ENCODE measurements around the gene IFRD2. TPM values are rescaled to one million over a fixed set of nuclear protein-coding genes. Genes with fewer than 3 reads are reported as not detected.
"Not testable (repeated sequence)": the region's sequence is repeated elsewhere in the genome, so short reads cannot be mapped to it uniquely, and the experiment has no call there.

The IFRD2 gene
- total RNA-seq, 1 donor from 2014 or later: 37.8 TPM

DNA sequence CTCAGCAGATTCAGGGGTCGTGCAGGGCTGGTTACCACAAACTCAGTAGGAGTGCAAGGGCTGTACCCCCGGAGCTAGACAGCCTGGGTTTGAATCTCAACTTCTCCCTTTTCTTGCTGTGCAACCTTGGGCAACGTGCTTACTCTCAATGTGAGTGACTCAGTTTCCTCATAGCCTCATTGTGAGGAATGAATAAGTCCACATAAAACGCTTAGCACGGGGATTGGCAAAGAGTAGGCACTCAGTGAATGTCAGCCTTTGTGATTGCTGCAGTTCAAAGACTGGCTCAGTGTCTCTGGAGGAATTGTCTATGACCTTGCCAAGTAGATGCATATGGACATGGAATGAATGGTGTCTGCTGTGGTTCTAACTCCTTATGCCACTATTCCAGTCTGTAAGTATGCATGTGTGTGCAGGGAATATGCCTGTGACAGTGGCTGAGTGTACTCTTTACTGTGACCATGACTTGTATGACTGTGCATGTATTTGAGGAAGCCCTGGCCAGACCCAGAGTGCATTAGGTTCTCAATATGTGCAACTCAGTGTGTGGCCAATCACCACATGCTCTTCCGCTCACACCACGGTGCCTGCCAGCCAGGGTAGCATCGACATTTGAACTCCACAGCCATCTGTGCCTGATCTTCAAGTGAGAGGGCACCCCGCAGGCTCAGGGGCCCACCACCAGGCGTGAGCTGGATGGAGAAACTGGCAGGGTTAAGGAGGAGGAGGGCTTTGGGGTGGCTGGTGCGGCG lies 7.9 kb upstream of the IFRD2 start:
- peak; percentile 42 for DNase-seq

DNA sequence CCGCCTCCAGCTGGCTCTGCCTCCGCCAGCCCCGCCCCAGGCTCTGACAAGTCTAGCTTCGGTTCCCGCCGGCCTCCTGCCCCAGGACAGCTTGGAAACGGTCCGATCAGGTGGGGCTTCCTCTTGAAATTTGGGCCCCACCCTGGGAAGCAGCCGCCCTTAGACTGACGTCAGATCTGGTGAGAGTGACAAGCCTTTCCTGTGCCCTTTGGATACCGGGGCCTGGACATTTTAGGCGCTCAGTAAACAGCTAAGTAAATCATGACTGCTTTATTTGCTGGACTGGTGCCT lies 7.4 kb upstream of the IFRD2 start:
- no peak for DNase-seq

DNA sequence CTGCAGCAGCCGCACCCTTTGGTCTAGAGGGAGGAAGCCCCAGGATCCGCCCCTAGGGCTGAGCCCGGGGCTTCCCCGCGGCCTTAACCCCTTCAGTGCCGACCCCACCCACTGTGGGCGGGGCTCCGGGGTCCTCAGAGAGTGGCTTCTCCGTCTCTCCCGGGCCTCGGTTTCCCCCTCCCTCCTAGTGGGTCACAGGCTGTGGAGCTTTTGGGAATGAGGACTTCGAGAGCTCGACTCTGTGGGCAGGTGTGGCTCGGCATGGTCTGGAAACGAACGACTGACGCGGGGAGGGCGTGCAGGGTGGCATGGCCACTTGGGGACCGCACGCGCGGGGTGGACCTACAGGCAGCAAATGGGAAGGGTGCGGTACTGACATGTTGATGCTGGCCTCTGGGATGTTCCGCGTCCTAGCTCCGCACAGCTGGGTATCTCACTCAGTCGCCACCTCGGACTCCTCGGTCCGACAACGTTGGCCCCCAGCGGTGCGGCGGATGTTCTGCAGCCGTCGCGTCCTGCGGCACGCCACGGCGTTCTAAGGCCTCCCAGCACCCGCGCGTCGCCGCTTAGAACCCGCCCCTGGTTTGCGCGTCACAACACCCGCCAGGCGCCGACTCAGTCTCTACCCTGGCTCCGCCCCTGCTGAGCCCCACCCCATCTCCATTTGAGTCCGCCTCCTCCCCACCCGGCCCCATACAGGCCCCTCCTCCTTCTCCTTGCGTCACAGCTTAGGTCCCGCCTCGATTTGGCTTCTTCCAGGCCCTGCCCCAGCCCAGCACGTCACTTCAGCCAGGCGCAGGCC lies 6.8 kb upstream of the IFRD2 start, which contains the start of the genes HYAL3 and NAA80:
Gene HYAL3 (minus strand): TSS at position 570 of the 802 bp plus-strand sequence. CDS start 3,803 bp downstream, outside the sequence.
Gene NAA80 (minus strand): TSS at position 570 of the 802 bp plus-strand sequence. CDS start 1,942 bp downstream, outside the sequence.
- DNase-seq: peak; percentile 100

DNA sequence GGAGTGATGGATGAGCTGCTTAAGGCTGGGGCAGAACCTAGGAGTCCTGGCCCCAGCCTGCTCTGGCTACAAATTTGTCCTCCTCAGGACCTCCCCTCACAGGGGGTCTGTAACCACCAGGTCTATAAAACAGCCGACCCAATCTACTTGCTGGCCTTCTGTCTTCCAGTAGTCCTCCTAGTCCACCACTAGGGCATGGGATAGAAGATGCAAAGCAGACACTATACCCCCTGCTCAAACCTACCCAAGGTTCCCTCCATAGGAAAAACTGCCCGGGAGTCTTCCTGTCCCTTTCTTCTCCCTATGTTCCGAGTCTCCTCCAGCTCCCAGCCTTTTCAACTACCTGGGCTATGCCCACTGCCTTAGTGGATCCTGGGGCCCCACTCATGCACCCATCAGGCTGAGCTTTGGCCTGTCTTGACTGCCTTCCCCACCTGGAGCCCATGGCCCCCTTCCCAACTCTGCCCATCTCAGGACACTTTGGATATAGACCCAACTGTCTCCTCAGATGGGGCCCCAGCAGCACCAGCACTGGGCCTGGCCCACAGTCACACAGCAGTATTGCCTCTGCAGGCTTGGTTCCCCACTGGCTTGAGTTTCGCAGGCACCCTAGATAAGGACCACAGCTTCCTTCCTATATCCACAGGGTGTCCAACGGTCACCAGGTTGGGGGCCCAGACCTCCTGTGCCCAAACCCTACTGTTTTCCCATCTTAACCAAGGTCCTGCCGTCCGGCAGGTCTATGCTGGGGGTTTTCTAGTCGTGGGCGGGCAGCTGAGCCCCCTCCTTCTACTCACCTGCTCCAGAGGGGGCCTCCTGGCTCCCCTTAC lies 5.9 kb upstream of the IFRD2 start:
- DNase-seq: no peak

DNA sequence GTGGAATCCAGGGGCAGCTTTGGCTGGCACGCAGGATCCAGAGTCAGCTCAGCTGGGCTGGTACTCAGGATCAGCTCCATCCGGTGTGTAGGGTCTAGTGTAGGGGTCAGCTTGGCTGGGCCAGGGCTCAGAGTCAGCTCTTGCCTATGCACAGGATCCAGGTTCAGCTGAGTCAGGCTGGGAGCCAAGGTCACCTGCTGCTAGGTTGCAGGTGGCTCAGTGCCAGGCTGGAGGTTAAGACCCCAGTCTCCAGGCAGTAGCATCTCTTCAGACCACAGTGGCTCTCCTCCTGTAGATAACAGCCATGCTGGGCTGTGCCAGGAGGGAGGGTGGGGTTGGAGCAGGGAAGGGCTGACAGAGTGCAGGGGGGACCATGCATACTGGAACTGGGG lies 5.2 kb upstream of the IFRD2 start:
- no peak for DNase-seq

DNA sequence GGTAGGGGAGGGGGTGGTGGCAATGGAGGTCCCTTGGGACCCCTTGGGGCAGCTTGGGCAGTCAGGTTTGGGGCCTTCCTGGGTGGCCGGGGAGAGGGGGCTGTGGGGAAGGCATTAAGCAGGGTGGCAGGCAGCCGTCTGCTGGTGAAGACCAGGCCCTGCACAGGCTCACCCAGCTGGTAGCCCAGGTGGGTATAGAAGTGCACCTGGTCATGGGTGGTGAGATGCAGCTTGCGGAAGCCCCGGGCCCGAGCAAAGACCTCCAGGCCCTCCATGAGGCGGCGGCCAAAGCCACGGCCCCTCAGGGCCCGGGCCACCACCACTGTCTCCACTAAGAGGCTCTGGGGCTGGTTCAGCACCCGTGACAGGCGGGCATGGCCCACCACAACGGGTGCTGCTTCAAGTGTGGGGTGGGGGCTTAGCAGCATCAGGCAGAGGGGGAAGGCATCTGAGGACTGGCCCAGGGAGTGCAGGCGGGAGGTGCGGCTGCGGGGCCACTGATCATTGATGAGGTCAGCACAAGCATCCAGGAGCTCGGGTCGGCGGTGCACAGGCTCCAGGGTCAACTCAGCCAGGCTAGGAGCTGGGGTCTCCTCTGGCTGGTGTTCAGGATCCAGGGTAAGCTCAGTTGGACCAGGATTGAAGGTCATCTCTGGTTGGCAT lies 4.6 kb upstream of the IFRD2 start:
- DNase-seq: no peak

DNA sequence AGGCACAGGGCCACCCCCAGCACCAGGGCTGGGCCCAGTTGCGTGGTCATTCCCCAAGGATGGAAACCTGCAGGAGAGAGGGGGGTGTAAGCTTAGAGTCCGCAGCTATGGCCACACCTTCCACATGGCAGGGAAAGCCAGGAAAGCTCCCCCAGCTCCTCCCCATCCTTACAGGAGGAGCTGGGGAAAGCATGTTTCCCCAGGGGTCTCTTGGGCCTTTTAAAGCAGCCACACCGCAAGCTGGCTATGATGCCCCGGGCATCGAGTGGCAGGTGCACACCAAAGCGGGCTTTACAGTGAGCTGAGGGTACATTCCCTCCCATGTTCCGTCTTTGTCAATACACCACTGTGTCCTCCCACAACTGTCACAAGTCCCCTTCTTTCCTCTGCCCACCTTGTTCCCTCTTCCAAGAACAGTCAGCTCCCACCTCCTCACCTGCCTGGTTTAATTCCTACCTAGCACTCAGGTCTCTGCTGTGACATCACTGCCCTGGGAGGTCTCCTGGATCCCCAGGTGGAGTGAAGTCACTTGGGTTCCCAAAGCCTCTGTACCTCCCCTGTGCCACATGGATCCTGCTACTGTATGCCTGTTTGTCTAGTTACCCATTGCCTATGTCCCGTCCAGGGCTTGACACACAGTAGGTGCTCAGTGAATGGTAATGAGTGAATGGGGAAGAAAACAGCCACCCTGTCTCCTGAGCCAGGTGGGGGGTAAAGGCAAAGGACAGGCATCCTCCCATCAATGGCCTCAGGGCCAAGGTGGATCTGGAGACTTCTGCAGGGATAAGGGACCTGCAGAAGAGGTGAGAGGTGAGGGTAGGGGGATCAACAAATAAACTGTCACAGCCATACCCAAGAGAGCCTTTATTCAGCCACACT lies 3.6 kb upstream of the IFRD2 start:
- no peak for DNase-seq

DNA sequence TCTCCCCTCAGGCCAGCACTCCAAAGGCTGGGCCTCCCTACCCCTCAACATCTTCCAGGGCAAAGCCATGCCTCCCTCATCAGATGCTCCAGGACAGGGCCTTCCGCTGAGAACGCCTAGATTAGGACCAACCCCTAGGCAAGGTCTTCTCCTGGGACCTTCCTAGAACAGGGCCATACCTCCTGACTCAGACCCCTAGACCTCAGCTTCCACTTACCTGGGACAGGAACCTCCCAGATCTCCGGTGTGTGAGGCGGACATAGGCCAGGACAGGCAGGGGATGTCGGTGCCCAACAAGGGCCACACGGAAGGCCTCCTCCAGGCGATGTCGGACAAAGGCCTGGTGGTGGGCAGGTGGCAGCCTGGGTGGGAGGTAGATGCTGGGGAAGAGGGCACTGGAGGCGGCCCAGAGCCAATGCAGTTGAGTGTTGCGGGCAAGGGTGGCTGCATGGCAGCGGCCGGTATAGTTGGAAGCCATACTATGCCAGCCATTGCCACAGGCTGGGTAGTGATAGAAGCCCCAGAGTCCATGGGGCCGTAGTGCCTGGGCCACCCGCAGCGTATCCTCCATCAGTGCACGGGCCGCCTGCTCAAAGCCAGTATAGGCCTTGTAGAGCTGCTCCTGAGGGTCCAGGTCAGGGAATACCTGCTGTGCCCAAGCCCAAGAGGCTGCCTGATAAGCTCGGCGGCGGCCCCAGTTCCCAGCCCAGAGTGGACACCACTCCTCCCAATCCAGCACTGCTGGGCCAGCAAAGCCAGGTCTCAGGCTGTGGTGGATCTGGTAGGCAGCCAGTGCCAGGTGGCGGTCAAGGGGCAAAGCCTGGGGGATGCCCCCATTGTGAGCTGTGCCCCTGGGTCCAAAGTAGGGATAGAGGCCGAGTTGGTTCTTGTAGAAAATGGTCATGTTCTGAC lies 2.5 kb upstream of the IFRD2 start:
- no peak for DNase-seq

DNA sequence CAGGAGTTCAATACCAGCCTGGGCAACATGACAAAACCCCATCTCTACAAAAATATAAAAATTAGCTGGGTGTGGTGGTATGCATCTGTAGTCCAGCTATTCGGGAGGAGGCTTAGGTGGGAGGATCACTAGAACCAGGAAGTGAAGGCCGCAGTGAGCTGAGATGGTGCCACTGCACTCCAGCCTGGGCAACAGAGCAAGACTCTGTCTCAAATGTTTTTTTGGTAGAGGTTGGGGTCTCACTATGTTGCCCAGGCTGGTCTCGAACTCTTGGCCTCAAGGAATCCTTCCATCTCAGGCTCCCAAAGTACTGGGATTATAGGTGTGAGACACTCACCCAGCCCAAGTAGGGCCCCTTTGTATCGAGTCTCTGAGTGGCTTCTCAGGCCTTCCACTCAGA lies 1.9 kb upstream of the IFRD2 start:
- no peak for DNase-seq

DNA sequence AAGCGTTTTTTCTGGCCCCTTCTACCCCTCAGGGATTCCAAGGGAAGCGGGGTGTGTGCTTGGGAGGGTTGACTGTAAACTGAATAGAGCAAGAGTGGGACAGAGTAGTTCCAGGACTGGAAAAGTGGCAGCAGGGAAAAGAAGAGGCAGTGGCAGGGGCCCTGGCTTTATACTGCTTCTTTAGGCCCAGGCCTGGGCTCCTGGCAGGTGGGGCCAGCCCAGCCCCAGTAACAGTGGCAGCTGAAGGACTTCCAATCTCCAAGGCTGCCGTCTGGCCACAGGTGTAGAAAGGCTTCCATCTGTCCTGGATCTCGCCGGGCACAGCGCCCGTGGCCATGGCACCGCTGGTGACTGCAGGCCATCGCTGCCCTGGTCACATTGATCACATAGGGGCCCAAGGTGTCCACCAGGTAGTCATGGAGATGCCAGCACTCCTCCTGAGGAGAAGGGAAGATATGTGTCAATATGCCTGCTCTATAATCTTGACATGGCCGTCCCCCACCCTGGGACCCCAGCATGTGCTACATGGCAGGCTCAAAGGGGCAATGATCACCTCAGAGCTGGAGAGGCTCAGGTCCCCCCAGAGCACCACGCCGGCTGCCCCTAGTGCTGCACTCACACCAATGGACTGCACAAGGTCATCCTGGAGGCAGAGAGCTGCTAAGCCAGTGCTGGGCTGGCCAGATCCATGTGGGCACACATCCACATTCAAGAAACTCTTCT lies 1.0 kb upstream of the IFRD2 start:
- no peak for DNase-seq

DNA sequence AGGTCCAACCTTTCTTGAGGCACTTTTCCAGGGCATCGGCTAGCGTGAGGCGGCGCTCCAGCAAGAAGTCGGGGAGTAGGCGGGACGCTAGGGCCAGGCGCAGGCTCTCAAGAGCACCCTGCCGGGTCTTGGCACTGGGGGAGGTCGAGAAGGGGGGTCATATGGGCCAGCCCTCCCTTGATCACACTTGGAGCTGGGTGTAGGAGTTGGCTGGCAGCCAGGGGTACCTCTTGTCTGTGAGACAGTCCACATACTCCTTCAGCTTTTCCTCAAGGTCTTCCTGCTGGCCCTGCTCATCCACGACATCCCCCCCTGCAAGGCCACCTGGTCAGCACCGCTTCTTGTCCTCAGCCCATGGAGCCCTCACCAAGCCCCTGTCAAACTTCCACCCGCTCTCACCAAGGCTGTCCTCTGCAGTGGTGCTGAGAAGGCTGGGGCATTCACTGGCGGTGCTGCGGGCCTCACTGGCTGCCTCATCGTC lies 2.0 kb downstream of the IFRD2 start:
- no peak for DNase-seq

DNA sequence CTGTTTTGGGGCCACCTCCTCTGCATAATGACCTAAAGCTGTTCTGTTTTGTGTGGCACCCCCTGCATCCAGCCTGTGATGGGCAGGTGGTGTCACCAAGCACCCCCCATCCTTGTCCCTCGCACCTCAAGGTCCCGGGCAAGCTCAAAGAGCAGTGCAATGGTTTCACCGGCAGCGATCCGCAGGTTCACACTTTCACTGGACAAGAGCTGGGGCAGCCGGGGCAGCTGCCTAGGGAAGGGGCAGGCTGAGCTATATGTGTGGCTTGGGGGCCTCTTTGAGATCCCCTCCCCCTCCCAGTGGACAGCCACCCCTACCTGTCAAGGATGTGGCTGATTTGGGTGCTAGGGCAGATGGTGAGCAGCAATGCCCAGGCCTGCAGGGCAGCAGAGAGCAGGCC lies 3.1 kb downstream of the IFRD2 start:
- DNase-seq: no peak

DNA sequence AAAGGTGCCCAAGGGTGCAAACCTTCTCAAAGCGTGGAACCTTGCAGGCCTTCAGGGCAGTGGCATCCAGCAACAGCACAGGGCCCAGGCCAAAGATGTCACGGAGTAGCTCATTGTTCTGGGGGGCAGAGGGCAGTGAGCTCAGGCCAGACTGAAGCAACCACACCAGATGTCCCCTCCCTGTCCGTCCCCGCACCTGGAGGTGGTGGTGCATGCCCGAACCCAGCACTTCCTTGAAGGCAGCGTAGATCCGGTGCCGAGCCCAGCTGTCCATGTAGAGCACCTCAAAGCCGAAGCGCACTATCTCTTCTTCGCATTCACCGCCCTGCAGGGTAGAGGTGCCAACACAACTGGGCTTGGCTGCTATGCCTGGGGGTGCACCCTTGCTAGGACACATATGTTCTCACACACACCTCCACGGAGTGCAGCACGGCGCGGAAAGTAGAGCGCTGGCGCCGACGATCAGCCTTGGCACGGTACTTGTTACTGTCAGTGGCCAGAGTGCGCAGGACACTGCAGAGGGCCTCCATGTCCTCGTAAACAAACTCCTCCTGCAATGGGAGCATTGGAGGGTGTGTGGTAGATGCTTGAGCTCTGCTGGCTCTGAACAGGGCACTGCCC lies 3.7 kb downstream of the IFRD2 start:
- no peak for DNase-seq

DNA sequence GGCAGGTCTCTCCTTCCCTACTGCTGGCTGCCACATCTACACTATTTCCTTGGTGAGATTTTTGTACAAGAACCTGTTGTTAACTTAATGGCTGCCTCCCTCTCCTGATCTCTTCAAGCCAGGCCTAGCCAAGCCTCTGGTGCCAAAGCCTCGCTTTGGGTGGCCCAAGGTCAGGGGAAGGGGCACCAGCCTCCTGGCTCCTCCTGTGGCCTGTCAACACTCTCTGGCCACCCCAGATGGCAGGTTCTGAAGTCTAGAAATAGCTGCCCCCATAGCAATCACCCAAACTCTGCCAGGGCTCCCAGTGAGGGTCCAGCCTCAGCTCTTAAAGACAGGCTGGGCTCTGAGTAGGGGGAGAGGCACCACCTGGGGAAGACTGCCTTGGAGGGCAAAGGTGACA lies 5.0 kb downstream of the IFRD2 start:
- no peak for DNase-seq

DNA sequence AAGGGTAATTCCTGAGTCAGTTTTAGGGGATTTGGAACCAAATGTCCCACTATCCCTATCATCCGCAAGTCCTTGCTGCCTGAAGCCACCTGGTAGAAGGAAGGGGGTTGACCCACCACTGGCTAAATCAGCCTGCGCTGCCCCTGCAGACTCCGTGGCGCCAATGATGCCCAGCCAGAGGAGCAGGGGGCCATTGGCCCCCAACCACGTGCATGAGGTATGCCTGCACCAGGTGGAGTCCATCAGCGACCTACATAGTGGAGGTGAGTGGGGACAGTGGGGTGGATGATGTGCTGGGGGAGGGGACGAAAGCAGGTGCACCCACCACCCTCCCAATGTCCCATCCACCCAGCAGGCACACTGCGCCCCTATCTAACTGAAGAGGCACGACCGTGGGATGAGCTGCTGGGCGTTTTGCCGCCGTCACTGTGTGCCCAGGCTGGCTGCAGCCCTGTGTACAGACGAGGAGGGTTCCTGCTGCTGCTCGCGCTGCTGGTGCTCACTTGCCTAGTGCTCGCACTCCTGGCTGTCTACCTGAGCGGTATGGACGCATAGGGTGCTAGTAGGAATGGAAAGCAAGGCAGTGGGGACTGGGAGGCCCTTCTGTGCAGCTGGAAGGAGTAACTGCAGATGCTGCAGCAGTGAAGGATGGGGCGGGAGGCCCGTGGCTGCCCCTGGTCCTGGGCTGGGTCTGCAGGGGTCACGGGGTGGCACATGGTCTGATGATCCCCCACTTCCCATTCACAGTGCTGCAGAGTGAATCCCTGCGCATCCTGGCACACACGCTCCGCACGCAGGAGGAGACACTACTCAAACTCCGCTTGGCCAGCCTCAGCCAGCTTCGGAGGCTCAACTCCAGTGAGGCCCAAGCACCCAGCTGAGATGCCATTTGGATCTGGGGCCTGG lies 5.7 kb downstream of the IFRD2 start:
- no peak for DNase-seq

DNA sequence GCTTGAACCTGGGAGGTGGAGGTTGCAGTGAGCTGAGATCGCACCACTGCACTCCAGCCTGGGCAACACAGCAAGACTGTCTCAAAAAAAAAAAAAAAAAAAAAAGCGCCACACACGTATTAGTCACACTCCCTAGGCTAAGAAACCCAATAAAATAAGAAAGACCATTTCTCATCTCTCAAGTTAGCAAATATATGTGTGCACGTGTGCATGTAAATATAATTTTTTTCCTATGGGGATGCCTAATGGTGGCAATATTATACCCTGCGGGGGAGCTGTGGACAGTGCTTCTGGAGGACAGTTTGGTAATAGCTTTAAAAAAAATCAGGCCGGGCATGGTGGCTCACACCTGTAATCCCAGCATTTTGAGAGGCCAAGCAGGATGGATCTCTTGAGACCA lies 8.1 kb downstream of the IFRD2 start:
- not testable (repeated sequence) for DNase-seq

DNA sequence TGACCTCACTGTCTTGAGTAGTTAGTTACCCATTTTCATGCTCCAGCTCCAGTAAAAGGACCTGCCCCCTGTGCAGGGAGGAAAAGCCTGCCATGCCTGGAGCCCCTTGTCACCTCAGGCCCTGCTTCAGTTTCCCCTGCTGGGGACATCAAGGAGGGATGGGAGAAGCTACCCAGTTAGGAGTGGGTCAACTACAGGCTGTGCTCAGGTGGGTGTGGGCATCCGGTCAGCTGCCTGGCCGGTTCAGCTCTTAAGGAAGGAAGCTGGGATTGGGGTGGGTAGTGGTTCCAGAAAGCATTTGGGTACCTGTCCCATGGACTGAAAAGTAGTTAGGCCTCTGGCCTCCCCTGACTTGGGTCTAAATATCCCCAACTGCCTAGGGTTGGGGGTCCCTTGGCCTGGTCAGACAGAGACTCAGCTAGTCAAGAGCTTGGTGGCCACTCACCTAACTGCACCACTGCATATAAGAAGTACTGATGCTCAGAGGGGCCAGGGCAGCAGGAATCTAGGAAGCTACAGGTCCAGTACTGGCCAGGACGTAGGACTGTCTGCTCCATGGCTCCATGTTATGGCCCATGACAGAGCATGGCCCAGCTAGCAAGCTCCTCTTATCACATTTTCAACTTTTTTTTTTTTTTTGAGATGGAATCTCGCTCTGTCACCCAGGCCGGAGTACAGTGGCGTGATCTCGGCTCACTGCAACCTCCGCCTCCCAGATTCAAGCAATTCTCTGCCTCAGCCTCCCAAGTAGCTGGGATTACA lies 12.8 kb downstream of the IFRD2 start:
- no peak for DNase-seq

Measured in tongue (tissue), 2 donors.